NOMO-1 treated with dmso at 0.1 percent for 144 hours (cell line): Measurements from ENCODE around the gene LAMB3.

Experiments
- DNase-seq: peaks from one replicate; lab custom pipeline; 2025; ENCODE audit not compliant: unreplicated experiment; lab: John Stamatoyannopoulos, UW

LAMB3 gene

GRCh38 chr1:209634005-209634737, 18.1 kb downstream of the LAMB3 start:
- no peak for DNase-seq

GRCh38 chr1:209633335-209633997, 18.8 kb downstream of the LAMB3 start:
- DNase-seq, result peak; percentile 12

- DNase-seq, result no peak
These were observed 21.6 kb downstream of the LAMB3 start for GRCh38 chr1:209630383-209631225.

- no peak for DNase-seq
These were observed 22.4 kb downstream of the LAMB3 start for GRCh38 chr1:209629621-209630382.

GRCh38 chr1:209628618-209629299, 23.5 kb downstream of the LAMB3 start:
- no peak for DNase-seq

GRCh38 chr1:209627732-209628196, 24.5 kb downstream of the LAMB3 start:
- peak; percentile 27 for DNase-seq

- peak; percentile 50 for DNase-seq
These were observed 25.0 kb downstream of the LAMB3 start for GRCh38 chr1:209627027-209627731.

GRCh38 chr1:209626346-209627026, 25.7 kb downstream of the LAMB3 start:
- no peak for DNase-seq

- no peak for DNase-seq
These were observed 26.4 kb downstream of the LAMB3 start for GRCh38 chr1:209625791-209626285.

GRCh38 chr1:209624558-209625549, 27.4 kb downstream of the LAMB3 start:
- DNase-seq, result no peak

GRCh38 chr1:209622841-209623829, 29.1 kb downstream of the LAMB3 start:
- no peak for DNase-seq

GRCh38 chr1:209621741-209622655, 30.2 kb downstream of the LAMB3 start:
- no peak for DNase-seq

GRCh38 chr1:209621286-209621685, 30.9 kb downstream of the LAMB3 start:
- no peak for DNase-seq

- no peak for DNase-seq
These were observed 31.7 kb downstream of the LAMB3 start for GRCh38 chr1:209620487-209620884.

GRCh38 chr1:209619696-209620486, 32.3 kb downstream of the LAMB3 start:
- no peak for DNase-seq
